HG03432 (cell line): ENCODE data around the gene C1QA.

Source experiments
- ATAC-seq: cut with Tn5 transposase; IDR thresholded peaks from one replicate; pipeline ENCODE4 v1.9.1; 2021; ENCODE audit warnings: mild to moderate bottlenecking, moderate library complexity; ENCODE audit not compliant: unreplicated experiment

The C1QA gene

GRCh38 chr1:22636353-22636752, at the start of gene C1QA:
Gene C1QA, plus strand, starts transcription at chr1:22636628. Its CDS starts 989 bp downstream, at chr1:22637617.
- no peak for ATAC-seq

- no peak for ATAC-seq
These were observed 49.2 kb upstream of the C1QA start for GRCh38 chr1:22587247-22587646.

- no peak for ATAC-seq
These were observed 47.5 kb upstream of the C1QA start for GRCh38 chr1:22588899-22589422.

GRCh38 chr1:22591576-22591975, 44.9 kb upstream of the C1QA start:
- no peak for ATAC-seq

GRCh38 chr1:22592051-22592450, 44.4 kb upstream of the C1QA start:
- no peak for ATAC-seq

- ATAC-seq, result no peak
These were observed 43.3 kb upstream of the C1QA start for GRCh38 chr1:22592919-22593790.

- ATAC-seq, result no peak
These were observed 42.0 kb upstream of the C1QA start for GRCh38 chr1:22594396-22594795.

GRCh38 chr1:22595108-22595507, 41.3 kb upstream of the C1QA start:
- ATAC-seq, result no peak

- no peak for ATAC-seq
These were observed 39.0 kb upstream of the C1QA start for GRCh38 chr1:22597301-22597965.

GRCh38 chr1:22597996-22598395, 38.4 kb upstream of the C1QA start:
- ATAC-seq, result no peak

- ATAC-seq, result no peak
These were observed 37.7 kb upstream of the C1QA start for GRCh38 chr1:22598736-22599135.

- ATAC-seq, result no peak
These were observed 36.2 kb upstream of the C1QA start for GRCh38 chr1:22600071-22600816.

- no peak for ATAC-seq
These were observed 35.4 kb upstream of the C1QA start for GRCh38 chr1:22600817-22601605.

GRCh38 chr1:22601610-22602009, 34.8 kb upstream of the C1QA start:
- ATAC-seq, result no peak

GRCh38 chr1:22602060-22602740, 34.2 kb upstream of the C1QA start:
- no peak for ATAC-seq

GRCh38 chr1:22606161-22606560, 30.3 kb upstream of the C1QA start:
- ATAC-seq, result no peak

- no peak for ATAC-seq
These were observed 29.3 kb upstream of the C1QA start for GRCh38 chr1:22607154-22607553.

GRCh38 chr1:22608361-22608760, 28.1 kb upstream of the C1QA start:
- ATAC-seq, result no peak

- ATAC-seq, result no peak
These were observed 27.1 kb upstream of the C1QA start for GRCh38 chr1:22609291-22609690.

GRCh38 chr1:22611530-22611947, 24.9 kb upstream of the C1QA start:
- ATAC-seq, result no peak
